ENCODE measurements around the gene TTLL11. TPM values are rescaled to one million over a fixed set of nuclear protein-coding genes. Genes with fewer than 3 reads are reported as not detected.

Gene TTLL11
- polyA plus RNA-seq, 1 of the 3 experiments (the other 2 are of a cell fraction), result 6.8 TPM

DNA sequence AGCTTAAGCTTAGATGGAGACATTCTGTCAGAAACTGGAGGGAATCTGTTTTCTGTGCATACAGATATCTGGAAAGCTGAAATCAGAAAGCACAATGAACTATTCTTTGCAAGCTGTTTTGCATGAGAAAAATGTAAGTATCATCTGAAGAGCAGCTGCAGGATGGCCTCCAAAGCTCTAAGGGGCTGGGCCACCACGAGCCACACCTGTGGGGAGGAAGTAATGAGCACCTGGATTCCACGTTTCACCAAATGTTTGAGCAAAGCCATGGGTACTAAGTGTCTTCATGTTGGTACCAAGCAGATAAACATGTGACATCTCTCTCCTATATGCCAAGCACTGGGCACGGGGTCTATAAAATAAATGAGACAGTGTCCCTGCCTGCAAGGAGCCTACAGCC, 199.3 kb downstream of the TTLL11 start:
- H3K27me3 ChIP-seq (ENCODE audit: insufficient read depth), result no peaks in the 10 kb centered on the region
- DNase-seq, result no peak
- TF ChIP-seq JUND (IDR thresholded peaks at IDR 0.05) (no peak), GATA2 (CRISPR knock-in tag; IDR thresholded peaks at IDR 0.05) (no peak), RCOR1 (IDR thresholded peaks at IDR 0.05; ENCODE audit: low read length) (no peak), RXRA (IDR thresholded peaks at IDR 0.05; ENCODE audit: borderline replicate concordance, low read depth) (no peak), REST (IDR thresholded peaks at IDR 0.05; ENCODE audit: low read depth, low read length) (no peak), TCF12 (IDR thresholded peaks at IDR 0.05) (no peak), CHD2 (IDR thresholded peaks at IDR 0.05; ENCODE audit: low read length, partially characterized antibody) (no peak), ELF1 (IDR thresholded peaks at IDR 0.05) (no peak), MAX (IDR thresholded peaks at IDR 0.05; ENCODE audit: low read depth) (no peak), USF2 (IDR thresholded peaks at IDR 0.05; ENCODE audit: borderline replicate concordance, low read depth, low read length) (no peak), TAF1 (IDR thresholded peaks at IDR 0.05; ENCODE audit: borderline replicate concordance, low read depth, low read length) (no peak), EP300 (IDR thresholded peaks at IDR 0.05; ENCODE audit: borderline replicate concordance in 1 of 2, low read depth in 1 of 2, low read length in 1 of 2) (no peak), USF1 (IDR thresholded peaks at IDR 0.05; ENCODE audit: borderline replicate concordance, low read depth) (no peak), NRF1 (IDR thresholded peaks at IDR 0.05; ENCODE audit: low read depth, low read length) (no peak), CTCF (IDR thresholded peaks at IDR 0.05) (no peak), SMC3 (IDR thresholded peaks at IDR 0.05; ENCODE audit: low read depth, low read length) (no peak), RFX5 (IDR thresholded peaks at IDR 0.05; ENCODE audit: low read length) (no peak)
- TF ChIP-seq, protein P1, sequence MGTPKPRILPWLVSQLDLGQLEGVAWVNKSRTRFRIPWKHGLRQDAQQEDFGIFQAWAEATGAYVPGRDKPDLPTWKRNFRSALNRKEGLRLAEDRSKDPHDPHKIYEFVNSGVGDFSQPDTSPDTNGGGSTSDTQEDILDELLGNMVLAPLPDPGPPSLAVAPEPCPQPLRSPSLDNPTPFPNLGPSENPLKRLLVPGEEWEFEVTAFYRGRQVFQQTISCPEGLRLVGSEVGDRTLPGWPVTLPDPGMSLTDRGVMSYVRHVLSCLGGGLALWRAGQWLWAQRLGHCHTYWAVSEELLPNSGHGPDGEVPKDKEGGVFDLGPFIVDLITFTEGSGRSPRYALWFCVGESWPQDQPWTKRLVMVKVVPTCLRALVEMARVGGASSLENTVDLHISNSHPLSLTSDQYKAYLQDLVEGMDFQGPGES (IDR thresholded peaks at IDR 0.05; ENCODE audit: low read depth, low read length), result no peak
- CTCF ChIA-PET, result interaction anchor here (0.9 kb wide), 1 partner anchor 62 kb away, joined by 3 read pairs; no protein-coding TSS in a partner anchor
- no peak overlapping the region for H3K9ac ChIP-seq
- H3K36me3 ChIP-seq (replicated peaks in 1 of 2; ENCODE audit: control insufficient read depth in 1 of 2, insufficient read depth in 2 of 2, low read length in 1 of 2), result no peaks in the 10 kb centered on the region
- 88% methylated on average over 3 of the region's 3 CpGs for WGBS (ENCODE audit: low lambda C conversion rate)
- POLR2A ChIA-PET, result no interaction called here
- H3F3A ChIP-seq (replicated peaks; ENCODE audit: insufficient read depth), result peaks cover 18% of the 10 kb centered on the region
- no peak overlapping the region for H2AFZ ChIP-seq (ENCODE audit: low read depth)
- H3K9me2 ChIP-seq, result no peaks in the 10 kb centered on the region
- no peaks in the 10 kb centered on the region; the same call in 1 of the 2 replicates for H3K79me2 ChIP-seq (ENCODE audit: insufficient read depth)
- H3K9me3 ChIP-seq, result no peaks in the 10 kb centered on the region
- peaks cover under 1 to 21% of the 10 kb centered on the region in 2 experiments; a peak in 3 of 4 replicates for H3K4me1 ChIP-seq (ENCODE audit: control insufficient read depth in 1 of 2, insufficient read depth in 2 of 2, low read depth in 1 of 2, low read length in 1 of 2)
- no peak overlapping the region for H3K4me3 ChIP-seq (ENCODE audit: low read depth in 2 of 2, low read length in 1 of 2)
- H3K4me2 ChIP-seq, result no peak overlapping the region
- H4K20me1 ChIP-seq (ENCODE audit: insufficient read depth), result no peaks in the 10 kb centered on the region
- no peak overlapping the region for H3K27ac ChIP-seq (ENCODE audit: low read depth in 2 of 2, low read length in 1 of 2)

Data from SK-N-SH (cell line).